ENCODE measurements around the gene DRAP1. TPM values are rescaled to one million over a fixed set of nuclear protein-coding genes. Genes with fewer than 3 reads are reported as not detected.
A peak's percentile ranks its signal among the peaks of the same experiment; 100 is the strongest.

The DRAP1 gene
- total and polyA plus RNA-seq, 2 donors from 2014 or later = 51.2 to 150 TPM

GRCh38 chr11:65880027-65880426 lies 39.2 kb upstream of the DRAP1 start:
- Histone ChIP-seq H3K4me3 (ENCODE audit: low read length in 3 of 3) (no peak overlapping the region), H3K27ac (ENCODE audit: low read depth in 2 of 2, low read length in 2 of 2) (no peak overlapping the region), H3K4me1 (ENCODE audit: control insufficient read depth in 2 of 3, insufficient read depth in 2 of 3, low read depth in 1 of 3, low read length in 3 of 3) (peaks cover 0 to 3% (median 0%) of the 10 kb centered on the region in 3 donors)

GRCh38 chr11:65880844-65881421 lies 38.3 kb upstream of the DRAP1 start:
- intact Hi-C loops (cut with DNase I) = loop anchor here (10.0 kb wide), 1 partner anchor 104 kb away; no protein-coding TSS in a partner anchor
- TF ChIP-seq CTCF (IDR thresholded peaks at IDR 0.05; ENCODE audit: borderline replicate concordance, extremely low read depth, insufficient read depth) = no peak
- no peaks in the 10 kb centered on the region for H3K9me3 ChIP-seq (ENCODE audit: control insufficient read depth in 2 of 3, insufficient read depth in 1 of 3, low read length in 3 of 3)
- H3K9ac ChIP-seq (ENCODE audit: low read length in 3 of 3) = no peak overlapping the region
- FAIRE-seq (no peak), DNase-seq (no peak)
- H3K27me3 ChIP-seq (ENCODE audit: control insufficient read depth, insufficient read depth, low read length) = no peaks in the 10 kb centered on the region
- H3K27ac ChIP-seq (ENCODE audit: low read depth in 2 of 2, low read length in 2 of 2) = no peak overlapping the region
- H3K36me3 ChIP-seq (ENCODE audit: control insufficient read depth in 2 of 3, insufficient read depth in 3 of 3, low read length in 3 of 3) = peaks cover 4 to 12% (median 5%) of the 10 kb centered on the region in 3 donors
- H3K4me1 ChIP-seq (ENCODE audit: control insufficient read depth in 2 of 3, insufficient read depth in 2 of 3, low read depth in 1 of 3, low read length in 3 of 3) = peaks cover 0 to 4% (median 0%) of the 10 kb centered on the region in 3 donors
- H3K4me3 ChIP-seq (ENCODE audit: low read length in 3 of 3) = no peak overlapping the region

More at GRCh38 chr11:65880027-65880426, 39.2 kb upstream of the DRAP1 start:
- no peak for TF ChIP-seq CTCF (IDR thresholded peaks at IDR 0.05; ENCODE audit: borderline replicate concordance, extremely low read depth, insufficient read depth)
- FAIRE-seq = no peak
- no peaks in the 10 kb centered on the region for H3K9me3 ChIP-seq (ENCODE audit: control insufficient read depth in 2 of 3, insufficient read depth in 1 of 3, low read length in 3 of 3)
- H3K36me3 ChIP-seq (ENCODE audit: control insufficient read depth in 2 of 3, insufficient read depth in 3 of 3, low read length in 3 of 3) = peaks cover 4 to 12% (median 5%) of the 10 kb centered on the region in 3 donors
- no peaks in the 10 kb centered on the region for H3K27me3 ChIP-seq (ENCODE audit: control insufficient read depth, insufficient read depth, low read length)
- no peak overlapping the region for H3K9ac ChIP-seq (ENCODE audit: low read length in 3 of 3)
- intact Hi-C loops (cut with DNase I) = loop anchor here (10.0 kb wide), 1 partner anchor 105 kb away; no protein-coding TSS in a partner anchor
- DNase-seq = no peak

GRCh38 chr11:65882120-65883057 lies 36.8 kb upstream of the DRAP1 start:
- DNase-seq (peak in 2 of 5 donors; percentile 42 to 64), FAIRE-seq (no peak)
- Histone ChIP-seq H3K36me3 (ENCODE audit: control insufficient read depth in 2 of 3, insufficient read depth in 3 of 3, low read length in 3 of 3) (peaks cover 4 to 12% (median 5%) of the 10 kb centered on the region in 3 donors), H3K4me3 (ENCODE audit: low read length in 3 of 3) (no peak overlapping the region), H3K4me1 (ENCODE audit: control insufficient read depth in 2 of 3, insufficient read depth in 2 of 3, low read depth in 1 of 3, low read length in 3 of 3) (peaks cover 0 to 6% (median 5%) of the 10 kb centered on the region in 3 donors), H3K9ac (ENCODE audit: low read length in 3 of 3) (no peak overlapping the region), H3K27ac (ENCODE audit: low read depth in 2 of 2, low read length in 2 of 2) (no peak overlapping the region), H3K9me3 (ENCODE audit: control insufficient read depth in 2 of 3, insufficient read depth in 1 of 3, low read length in 3 of 3) (no peaks in the 10 kb centered on the region), H3K27me3 (ENCODE audit: control insufficient read depth, insufficient read depth, low read length) (no peaks in the 10 kb centered on the region)
- intact Hi-C loops (cut with DNase I) = loop anchor here (10.0 kb wide), 1 partner anchor 102 kb away; no protein-coding TSS in a partner anchor
- no peak for TF ChIP-seq CTCF (IDR thresholded peaks at IDR 0.05; ENCODE audit: borderline replicate concordance, extremely low read depth, insufficient read depth)
